CD4-positive, alpha-beta T cell (primary cell): ENCODE data around the gene DISP2. TPM values are rescaled to one million over a fixed set of nuclear protein-coding genes. Genes with fewer than 3 reads are reported as not detected.

Source experiments
- ATAC-seq: fragments of 200-7000 bp; cut with Tn5 transposase; one replicate; pipeline ENCODE4 v1.10.0; 2022; ENCODE audit warnings: mild to moderate bottlenecking; ENCODE audit not compliant: poor library complexity
- CTCF ChIA-PET: fragments of 350-600 bp; sonication (Branson Sonifier 250); formaldehyde crosslinking; loops from one replicate; lab custom pipeline; 2021; ENCODE audit warnings: antibody characterized with exemption, inconsistent platforms; lab: Charles Lee
- POLR2A ChIA-PET: fragments of 350-600 bp; sonication (Branson Sonifier 250); formaldehyde crosslinking; loops from one replicate; lab custom pipeline; 2021; ENCODE audit warnings: antibody characterized with exemption, inconsistent platforms; lab: Charles Lee
- DNase-seq, 14 experiments: peaks; one replicate each; pipeline ENCODE4 v3.0.0-alpha.2; 2013 to 2020; ENCODE audit warnings: mixed read lengths in 2 of 14
- H3K27ac ChIP-seq, 2 donors: one replicate each; pipeline versions ENCODE4 v1.5.1 to v1.7.0; 2013; ENCODE audit warnings: low read length in 2 of 2, low read depth in 1 of 2, mild to moderate bottlenecking in 1 of 2
- H3K27me3 ChIP-seq, 2 experiments: 1 replicate in 1 of 2; 2 replicates in 1 of 2; pipeline versions ENCODE4 v1.6.1 to v1.7.0; 2013; ENCODE audit warnings: low read length in 2 of 2, control low read depth in 1 of 2, mild to moderate bottlenecking in 1 of 2, moderate library complexity in 1 of 2; ENCODE audit not compliant: insufficient read depth in 2 of 2, control insufficient read depth in 1 of 2
- H3K36me3 ChIP-seq: one replicate; pipeline ENCODE4 v1.6.1; 2013; ENCODE audit warnings: low read length, control low read depth; ENCODE audit not compliant: insufficient read depth
- H3K4me1 ChIP-seq: one replicate; pipeline ENCODE4 v1.6.1; 2013; ENCODE audit warnings: low read length, control low read depth; ENCODE audit not compliant: insufficient read depth
- H3K4me3 ChIP-seq: one replicate; pipeline ENCODE4 v1.5.1; 2013; ENCODE audit warnings: mild to moderate bottlenecking, low read length, moderate library complexity
- H3K9me3 ChIP-seq, 2 experiments: 1 replicate in 1 of 2; 2 replicates in 1 of 2; pipeline versions ENCODE4 v1.6.1 to v1.7.0; 2013; ENCODE audit warnings: low read length in 2 of 2, mild to moderate bottlenecking in 2 of 2, control low read depth in 1 of 2, moderate library complexity in 1 of 2; ENCODE audit not compliant: control insufficient read depth in 1 of 2, insufficient read depth in 1 of 2
- H3K27ac Mint-ChIP-seq: one replicate; pipeline ENCODE4 v1.8.0; 2020; ENCODE audit warnings: mixed read lengths
- H3K27me3 Mint-ChIP-seq: one replicate; pipeline ENCODE4 v1.8.0; 2021; ENCODE audit warnings: mixed read lengths
- H3K36me3 Mint-ChIP-seq: one replicate; pipeline ENCODE4 v1.8.0; 2021; ENCODE audit warnings: low read depth, mixed read lengths
- H3K4me1 Mint-ChIP-seq: one replicate; pipeline ENCODE4 v1.8.0; 2021; ENCODE audit warnings: low read depth, mixed read lengths
- H3K4me3 Mint-ChIP-seq: one replicate; pipeline ENCODE4 v1.8.0; 2020; ENCODE audit warnings: mild to moderate bottlenecking, mixed read lengths
- H3K9me3 Mint-ChIP-seq: one replicate; pipeline ENCODE4 v1.8.0; 2020; ENCODE audit warnings: mixed read lengths
- intact Hi-C, 2 experiments: fragments of 100-400 bp; cut with DNase I in 1 of 2; cut with micrococcal nuclease in 1 of 2; formaldehyde crosslinking; loops; one replicate each; pipeline versions ENCODE4 v1.15.1 to v1.9.0; 2023 to 2025; cut with DNase I, micrococcal nuclease
- total RNA-seq, 174 experiments: library from RNA in 2 of 174; stranded (reverse) in 2 of 174; gene quantifications; one replicate each; pipeline ENCODE4 v1.2.3 and lab custom pipeline; 2021 to 2026
- TF ChIP-seq, protein P1 (sequence below): fragments of 200-600 bp; IDR thresholded peaks from one replicate; pipeline ENCODE4 v1.8.0; 2022; ENCODE audit warnings: antibody characterized with exemption, mild to moderate bottlenecking

Gene DISP2
- total RNA-seq, 2 experiments from 2014 or later: 0.03 to 0.06 TPM

DNA sequence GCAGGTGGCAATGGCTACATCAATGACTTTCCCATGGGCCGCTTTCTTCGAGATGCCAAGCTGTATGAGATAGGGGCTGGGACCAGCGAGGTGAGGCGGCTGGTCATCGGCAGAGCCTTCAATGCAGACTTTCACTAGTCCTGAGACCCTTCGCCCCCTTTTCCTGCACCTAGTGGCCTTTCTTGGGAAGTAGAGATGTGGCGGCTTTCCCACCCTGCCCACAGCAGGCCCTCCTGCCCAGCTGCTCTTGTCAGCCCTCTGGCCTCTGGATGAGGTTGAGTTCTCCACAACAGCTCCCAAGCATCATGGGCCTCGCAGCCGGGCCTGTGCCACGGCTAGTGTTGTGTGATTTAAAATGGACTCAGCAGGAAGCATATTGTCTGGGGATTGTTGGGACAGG is 60.1 kb downstream of the DISP2 start:
- Histone ChIP-seq H3K36me3 (peaks cover 33% of the 10 kb centered on the region), H3K27ac (no peak overlapping the region), H3K9me3 (no peaks in the 10 kb centered on the region), H3K4me3 (no peak overlapping the region), H3K4me1 (peaks cover 7% of the 10 kb centered on the region), H3K27me3 (no peaks in the 10 kb centered on the region)
- H3K27ac Mint-ChIP-seq: no peak overlapping the region
- no peaks in the 10 kb centered on the region for H3K27me3 Mint-ChIP-seq
- H3K4me3 Mint-ChIP-seq: no peak overlapping the region
- ChIA-PET CTCF (no interaction called here), POLR2A (no interaction called here)
- ATAC-seq: no peak
- peaks cover 7% of the 10 kb centered on the region for H3K4me1 Mint-ChIP-seq
- TF ChIP-seq, protein P1, sequence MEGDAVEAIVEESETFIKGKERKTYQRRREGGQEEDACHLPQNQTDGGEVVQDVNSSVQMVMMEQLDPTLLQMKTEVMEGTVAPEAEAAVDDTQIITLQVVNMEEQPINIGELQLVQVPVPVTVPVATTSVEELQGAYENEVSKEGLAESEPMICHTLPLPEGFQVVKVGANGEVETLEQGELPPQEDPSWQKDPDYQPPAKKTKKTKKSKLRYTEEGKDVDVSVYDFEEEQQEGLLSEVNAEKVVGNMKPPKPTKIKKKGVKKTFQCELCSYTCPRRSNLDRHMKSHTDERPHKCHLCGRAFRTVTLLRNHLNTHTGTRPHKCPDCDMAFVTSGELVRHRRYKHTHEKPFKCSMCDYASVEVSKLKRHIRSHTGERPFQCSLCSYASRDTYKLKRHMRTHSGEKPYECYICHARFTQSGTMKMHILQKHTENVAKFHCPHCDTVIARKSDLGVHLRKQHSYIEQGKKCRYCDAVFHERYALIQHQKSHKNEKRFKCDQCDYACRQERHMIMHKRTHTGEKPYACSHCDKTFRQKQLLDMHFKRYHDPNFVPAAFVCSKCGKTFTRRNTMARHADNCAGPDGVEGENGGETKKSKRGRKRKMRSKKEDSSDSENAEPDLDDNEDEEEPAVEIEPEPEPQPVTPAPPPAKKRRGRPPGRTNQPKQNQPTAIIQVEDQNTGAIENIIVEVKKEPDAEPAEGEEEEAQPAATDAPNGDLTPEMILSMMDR: no peak
- no peak for DNase-seq
- no peaks in the 10 kb centered on the region for H3K9me3 Mint-ChIP-seq
- H3K36me3 Mint-ChIP-seq: peaks cover 34% of the 10 kb centered on the region
- intact Hi-C loops: loop anchor here in 1 of 2 experiments (10.0 kb wide), 1 partner anchor 633 kb away; the partner anchor contains the start of gene FSIP1

DNA sequence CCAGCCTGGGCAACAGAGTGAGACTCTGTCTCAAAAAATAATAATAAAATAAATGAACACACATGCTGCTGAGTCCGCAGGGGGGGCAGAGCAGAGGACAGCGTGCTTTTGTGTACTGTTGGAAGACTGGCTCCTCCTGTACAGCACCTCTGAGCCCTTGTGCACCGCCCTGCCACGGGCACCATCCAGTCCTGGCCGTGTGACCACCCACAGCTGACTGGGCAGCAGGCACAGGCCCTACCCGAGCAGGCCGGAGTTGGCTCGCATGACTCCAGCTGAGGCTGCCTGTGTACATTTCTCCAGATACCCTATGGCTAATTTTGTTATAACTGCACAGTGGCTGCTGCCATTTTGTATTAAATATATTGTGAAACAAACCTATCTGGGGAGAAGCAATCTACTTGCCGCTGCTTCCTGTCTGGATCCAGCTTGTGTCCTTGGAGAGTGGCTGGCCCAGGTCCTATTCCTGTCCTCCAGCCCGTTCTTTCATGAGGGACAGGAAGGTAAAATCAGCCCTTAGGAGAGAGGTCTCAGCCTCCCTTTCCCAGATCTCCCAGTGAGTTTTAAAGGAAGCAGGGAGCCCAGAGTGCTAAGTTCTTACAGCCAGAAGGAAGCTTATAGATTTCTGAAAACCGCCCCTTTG is 62.2 kb downstream of the DISP2 start:
- CTCF ChIA-PET: interaction anchor here (1.0 to 1.3 kb wide), 4 partner anchors 53 to 146 kb away, joined by 3 read pairs; no protein-coding TSS in a partner anchor
- Histone ChIP-seq H3K4me1 (peaks cover 7% of the 10 kb centered on the region), H3K36me3 (peaks cover 22% of the 10 kb centered on the region), H3K4me3 (no peak overlapping the region), H3K9me3 (no peaks in the 10 kb centered on the region), H3K27ac (no peak overlapping the region), H3K27me3 (no peaks in the 10 kb centered on the region)
- H3K9me3 Mint-ChIP-seq: no peaks in the 10 kb centered on the region
- peaks cover 16% of the 10 kb centered on the region for H3K36me3 Mint-ChIP-seq
- ATAC-seq (no peak), DNase-seq (no peak)
- POLR2A ChIA-PET: no interaction called here
- H3K27ac Mint-ChIP-seq: no peak overlapping the region
- TF ChIP-seq, protein P1: no peak
- intact Hi-C loops: loop anchor here (2.0 to 10.0 kb wide), 4 partner anchors 51 to 735 kb away; no protein-coding TSS in a partner anchor
- H3K4me3 Mint-ChIP-seq: no peak overlapping the region
- no peaks in the 10 kb centered on the region for H3K27me3 Mint-ChIP-seq
- H3K4me1 Mint-ChIP-seq: peaks cover 7% of the 10 kb centered on the region

DNA sequence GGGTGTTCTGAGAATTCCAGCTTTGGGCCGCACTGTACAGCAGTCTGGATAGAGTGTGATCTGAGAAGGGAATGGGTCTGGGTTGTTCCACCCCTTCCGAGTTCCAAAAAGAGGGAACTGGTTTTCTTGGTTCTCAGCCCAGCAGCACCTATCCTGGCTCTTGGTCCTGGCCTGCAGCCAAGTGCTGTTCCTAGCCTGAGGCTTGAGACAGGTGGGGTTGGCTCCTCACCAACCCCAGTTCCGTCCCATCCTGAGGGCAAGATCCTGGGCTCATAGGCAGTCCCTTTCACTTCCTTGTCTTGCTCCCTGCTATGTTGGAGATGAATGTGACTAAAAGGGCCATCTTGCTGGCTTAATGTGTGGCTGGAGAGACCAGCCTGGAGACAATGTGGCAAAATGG is 62.8 kb downstream of the DISP2 start:
- Histone ChIP-seq H3K27ac (no peak overlapping the region), H3K36me3 (peaks cover 16% of the 10 kb centered on the region), H3K4me1 (peaks cover 7% of the 10 kb centered on the region), H3K9me3 (no peaks in the 10 kb centered on the region), H3K27me3 (no peaks in the 10 kb centered on the region), H3K4me3 (no peak overlapping the region)
- ATAC-seq (no peak), DNase-seq (no peak)
- ChIA-PET CTCF (interaction anchor here (1.0 to 3.2 kb wide), 8 partner anchors 53 to 203 kb away, joined by 3 to 57 read pairs (median 3); partner anchors contain the start of gene PLCB2), POLR2A (no interaction called here)
- TF ChIP-seq, protein P1: no peak
- Mint-ChIP-seq H3K36me3 (peaks cover 10% of the 10 kb centered on the region), H3K27me3 (no peaks in the 10 kb centered on the region), H3K9me3 (no peaks in the 10 kb centered on the region), H3K4me3 (no peak overlapping the region), H3K4me1 (peaks cover 7% of the 10 kb centered on the region), H3K27ac (no peak overlapping the region)
- intact Hi-C loops: loop anchor here (1.0 to 10.0 kb wide), 6 partner anchors 52 to 736 kb away; no protein-coding TSS in a partner anchor
